NCI-H2196 treated with DMSO at 0.1 percent for 48 hours (cell line): ENCODE results near the gene C11orf98.

ENCODE experiments used
- DNase-seq: peaks from one replicate; lab custom pipeline; 2025; ENCODE audit not compliant: unreplicated experiment; lab: John Stamatoyannopoulos, UW

The C11orf98 gene

DNA sequence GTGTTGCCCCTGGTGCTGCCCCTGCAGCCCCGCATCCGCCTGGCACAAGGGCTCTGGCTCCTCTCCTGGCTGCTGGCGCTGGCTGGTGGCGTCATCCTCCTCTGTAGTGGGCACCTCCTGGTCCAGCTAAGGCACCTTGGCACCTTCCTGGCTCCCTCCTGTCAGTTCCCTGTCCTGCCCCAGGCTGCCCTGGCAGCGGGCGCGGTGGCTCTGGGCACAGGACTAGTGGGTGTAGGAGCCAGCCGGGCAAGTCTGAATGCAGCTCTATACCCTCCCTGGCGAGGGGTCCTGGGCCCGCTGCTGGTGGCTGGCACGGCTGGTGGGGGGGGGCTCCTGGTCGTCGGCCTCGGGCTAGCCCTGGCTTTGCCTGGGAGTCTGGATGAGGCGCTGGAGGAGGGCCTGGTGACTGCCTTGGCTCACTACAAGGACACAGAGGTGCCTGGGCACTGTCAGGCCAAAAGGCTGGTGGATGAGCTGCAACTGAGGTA is 51.7 kb downstream of the C11orf98 start:
- peak; percentile 82 for DNase-seq
